ENCODE results near the gene ANKAR. TPM values are rescaled to one million over a fixed set of nuclear protein-coding genes. Genes with fewer than 3 reads are reported as not detected.

Gene ANKAR
- 1 to 10 TPM; 4.4 to 9.3 (median 5.8) TPM for total RNA-seq
- polyA plus RNA-seq, result 1 to 10 TPM in 1 of 2 donors, under 1 TPM in 1; 0.64 to 5.6 TPM
- long read RNA-seq, donor 1, partial matches to known transcripts, result 0 of 4 reads
- long read RNA-seq, donor 1, other reads (novel, unspliced or antisense), result 4 of 4 reads
- long read RNA-seq, donor 2, partial matches to known transcripts, result 1 of 3 reads
- long read RNA-seq, donor 2, other reads (novel, unspliced or antisense), result 2 of 3 reads
- long read RNA-seq, donor 3, partial matches to known transcripts, result 0 of 6 reads
- long read RNA-seq, donor 3, other reads (novel, unspliced or antisense), result 6 of 6 reads

- no peaks in the 10 kb centered on the region for H3K27me3 ChIP-seq
- H3K36me3 ChIP-seq, result peaks cover 0 to 30% (median 2%) of the 10 kb centered on the region in 9 donors
- H3K4me1 ChIP-seq, result peaks cover 0 to 36% (median 23%) of the 10 kb centered on the region in 9 donors
- peak within 1 kb of the TSS; percentile 88 to 99 (median 98) for H3K27ac ChIP-seq
- 1 to 2% methylated on average over 58 to 62 of the region's 62 CpGs for whole genome bisulfite sequencing, 2 donors
- ATAC-seq (peak; percentile 97 to 100 (median 98)), DNase-seq (peak; percentile 89 to 92)
- intact Hi-C loops (cut with DNase I), result loop anchor here in 2 of 10 donors (1.0 kb wide), 1 partner anchor 13 kb away; the partner anchor contains the start of gene ASNSD1 (in 2 of the 2)
- H3K9me3 ChIP-seq, result peaks cover 0 to 19% (median 6%) of the 10 kb centered on the region in 11 donors
- H3K4me3 ChIP-seq, result peak within 1 kb of the TSS; percentile 49 to 82 (median 68)
- TF ChIP-seq CTCF (IDR thresholded peaks at IDR 0.05), result peak; percentile 80 to 99 (median 91)
Measured at GRCh38 chr2:189674374-189675112, at the start of gene ANKAR. Gene ANKAR, plus strand, starts transcription at chr2:189674670. Its CDS starts 1,821 bp downstream, at chr2:189676491.

- intact Hi-C loops (cut with DNase I), result loop anchor here in 2 of 10 donors (5.0 kb wide), 1 partner anchor 43 kb away; the partner anchor contains the start of gene SLC40A1 (in 2 of the 2)
- Histone ChIP-seq H3K4me3 (no peak overlapping the region), H3K36me3 (no peaks in the 10 kb centered on the region), H3K27me3 (no peaks in the 10 kb centered on the region), H3K4me1 (peaks cover 0 to 8% (median 0%) of the 10 kb centered on the region in 9 donors), H3K9me3 (no peaks in the 10 kb centered on the region), H3K27ac (no peak overlapping the region)
- WGBS, 2 donors, result 87 to 93% methylated on average over 2 of the region's 2 CpGs
- ATAC-seq, result no peak
- TF ChIP-seq CTCF (IDR thresholded peaks at IDR 0.05), result no peak
- DNase-seq, result no peak
Measured at GRCh38 chr2:189625636-189626035, 48.8 kb upstream of the ANKAR start.

GRCh38 chr2:189627789-189628188, 46.7 kb upstream of the ANKAR start:
- intact Hi-C loops (cut with DNase I), result loop anchor here in 2 of 10 donors (2.0 to 5.0 kb wide), 2 partner anchors 45 to 159 kb away; partner anchors contain the start of gene SLC40A1 (in 2 of the 2)

More at GRCh38 chr2:189627789-189628188, 46.7 kb upstream of the ANKAR start:
- H3K36me3 ChIP-seq, result no peaks in the 10 kb centered on the region
- no peak overlapping the region for H3K4me3 ChIP-seq
- H3K9me3 ChIP-seq, result no peaks in the 10 kb centered on the region
- TF ChIP-seq CTCF (IDR thresholded peaks at IDR 0.05), result no peak
- DNase-seq (no peak), ATAC-seq (no peak)
- no peaks in the 10 kb centered on the region for H3K27me3 ChIP-seq
- WGBS, 2 donors, result 96 to 98% methylated on average over 1 of the region's 1 CpG
- no peak overlapping the region for H3K27ac ChIP-seq
- peaks cover 0 to 8% (median 0%) of the 10 kb centered on the region in 9 donors for H3K4me1 ChIP-seq
